Erythroblast (primary cell): ENCODE results near the gene TLCD3A.

Experiments used
- GATA1 ChIP-seq: IDR thresholded peaks from 2 replicates; pipeline ENCODE4 v1.6.1; 2011; ENCODE audit warnings: low read depth, mild to moderate bottlenecking, control low read depth, low read length, moderate library complexity
- POLR2A ChIP-seq: IDR thresholded peaks from 2 replicates; pipeline ENCODE4 v1.6.1; 2011; ENCODE audit warnings: mild to moderate bottlenecking, low read length

GRCh38 chr17:728911-729310 lies 3.5 kb upstream of the TLCD3A start:
- TF ChIP-seq POLR2A = no peak
- TF ChIP-seq GATA1 = no peak
